Measurements from ENCODE around the gene PRDM11. TPM values are rescaled to one million over a fixed set of nuclear protein-coding genes. Genes with fewer than 3 reads are reported as not detected.

Gene PRDM11
- total and polyA plus RNA-seq, 2 of the 8 experiments (the other 6 are each of a cell fraction or from before 2014, with no cell fraction given), result 3.6 to 11.7 TPM

DNA sequence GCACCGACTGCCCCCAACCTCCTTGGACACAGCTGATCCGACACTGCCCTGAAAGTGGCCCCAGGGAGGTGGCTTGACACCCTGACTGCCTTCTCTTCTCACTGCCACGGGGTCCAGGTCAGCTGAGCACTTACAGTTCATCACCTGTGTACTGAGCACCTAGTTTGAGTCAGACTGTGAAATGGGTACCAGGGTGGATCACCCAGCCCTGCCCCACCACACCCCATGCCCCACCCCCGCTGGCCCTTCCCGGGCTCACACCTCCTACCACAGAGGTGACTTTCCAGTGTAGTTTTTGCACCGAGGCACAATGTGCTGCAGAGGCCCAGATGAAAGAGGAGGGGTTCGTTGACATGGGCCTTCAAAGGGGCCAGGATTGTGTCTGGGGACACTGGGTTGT lies 59.5 kb downstream of the PRDM11 start (continued):
- TF ChIP-seq, protein P1, sequence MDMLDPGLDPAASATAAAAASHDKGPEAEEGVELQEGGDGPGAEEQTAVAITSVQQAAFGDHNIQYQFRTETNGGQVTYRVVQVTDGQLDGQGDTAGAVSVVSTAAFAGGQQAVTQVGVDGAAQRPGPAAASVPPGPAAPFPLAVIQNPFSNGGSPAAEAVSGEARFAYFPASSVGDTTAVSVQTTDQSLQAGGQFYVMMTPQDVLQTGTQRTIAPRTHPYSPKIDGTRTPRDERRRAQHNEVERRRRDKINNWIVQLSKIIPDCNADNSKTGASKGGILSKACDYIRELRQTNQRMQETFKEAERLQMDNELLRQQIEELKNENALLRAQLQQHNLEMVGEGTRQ (IDR thresholded peaks at IDR 0.05; ENCODE audit: low read length), result no peak
- TF ChIP-seq SUZ12 (IDR thresholded peaks at IDR 0.05; ENCODE audit: low read length), result no peak
- no peak for TF ChIP-seq SP1 (IDR thresholded peaks at IDR 0.05; ENCODE audit: low read depth, low read length)

All from H1 (cell line).